ENCODE measurements around the gene FBXO4.
"Not testable (repeated sequence)": the region's sequence is repeated elsewhere in the genome, so short reads cannot be mapped to it uniquely, and the experiment has no call there.

FBXO4 gene

GRCh38 chr5:41903892-41904799, 20.9 kb upstream of the FBXO4 start, which contains the start of gene RIMOC1:
Gene RIMOC1 (plus strand): TSS chr5:41904344. CDS start chr5:41904368, 24 bp downstream.
- Mint-ChIP-seq H3K27me3 (peaks cover 2% of the 10 kb centered on the region), H3K9me3 (no peaks in the 10 kb centered on the region), H3K27ac (peak within 1 kb of the TSS; percentile 100), H3K36me3 (ENCODE audit: low read depth) (peaks cover 46% of the 10 kb centered on the region), H3K4me1 (ENCODE audit: low read depth) (peaks cover 52% of the 10 kb centered on the region), H3K4me3 (peak within 1 kb of the TSS; percentile 93)
- peak; percentile 98 for DNase-seq

GRCh38 chr5:41906151-41906550, 18.9 kb upstream of the FBXO4 start:
- Mint-ChIP-seq H3K27ac (peak overlapping the region; percentile 27), H3K36me3 (ENCODE audit: low read depth) (peaks cover 63% of the 10 kb centered on the region), H3K9me3 (no peaks in the 10 kb centered on the region), H3K4me3 (peak overlapping the region; percentile 10), H3K27me3 (peaks cover 2% of the 10 kb centered on the region), H3K4me1 (ENCODE audit: low read depth) (peaks cover 60% of the 10 kb centered on the region)
- no peak for DNase-seq

- DNase-seq, result no peak
- H3K9me3 Mint-ChIP-seq, result no peaks in the 10 kb centered on the region
Observed at GRCh38 chr5:41908374-41909079, 16.6 kb upstream of the FBXO4 start.

GRCh38 chr5:41918105-41918504, 7.0 kb upstream of the FBXO4 start:
- no peak overlapping the region for H3K4me3 Mint-ChIP-seq
- DNase-seq, result no peak
- H3K27me3 Mint-ChIP-seq, result no peaks in the 10 kb centered on the region
- peak overlapping the region; percentile 37 for H3K27ac Mint-ChIP-seq
- H3K9me3 Mint-ChIP-seq, result peaks cover 3% of the 10 kb centered on the region
- H3K36me3 Mint-ChIP-seq (ENCODE audit: low read depth), result peaks cover 85% of the 10 kb centered on the region
- H3K4me1 Mint-ChIP-seq (ENCODE audit: low read depth), result peaks cover 39% of the 10 kb centered on the region

More at GRCh38 chr5:41908374-41909079, 16.6 kb upstream of the FBXO4 start:
- H3K4me3 Mint-ChIP-seq, result no peak overlapping the region
- H3K4me1 Mint-ChIP-seq (ENCODE audit: low read depth), result peaks cover 67% of the 10 kb centered on the region
- H3K36me3 Mint-ChIP-seq (ENCODE audit: low read depth), result peaks cover 85% of the 10 kb centered on the region
- peak overlapping the region; percentile 79 for H3K27ac Mint-ChIP-seq
- peaks cover 2% of the 10 kb centered on the region for H3K27me3 Mint-ChIP-seq

GRCh38 chr5:41921166-41921565, 3.9 kb upstream of the FBXO4 start:
- no peak for DNase-seq
- Mint-ChIP-seq H3K4me1 (ENCODE audit: low read depth) (peaks cover 37% of the 10 kb centered on the region), H3K4me3 (no peak overlapping the region), H3K27ac (peak overlapping the region; percentile 5), H3K36me3 (ENCODE audit: low read depth) (peaks cover 66% of the 10 kb centered on the region), H3K9me3 (no peaks in the 10 kb centered on the region), H3K27me3 (no peaks in the 10 kb centered on the region)

- Mint-ChIP-seq H3K4me1 (ENCODE audit: low read depth) (peaks cover 41% of the 10 kb centered on the region), H3K27me3 (no peaks in the 10 kb centered on the region), H3K4me3 (no peak overlapping the region), H3K9me3 (no peaks in the 10 kb centered on the region), H3K27ac (peak overlapping the region; percentile 52), H3K36me3 (ENCODE audit: low read depth) (peaks cover 59% of the 10 kb centered on the region)
- no peak for DNase-seq
Observed at GRCh38 chr5:41921874-41922273, 3.2 kb upstream of the FBXO4 start.

GRCh38 chr5:41924526-41924871, 582 bp upstream of the FBXO4 start:
- no peaks in the 10 kb centered on the region for H3K9me3 Mint-ChIP-seq
- DNase-seq, result no peak
- peaks cover 39% of the 10 kb centered on the region for H3K4me1 Mint-ChIP-seq (ENCODE audit: low read depth)
- H3K36me3 Mint-ChIP-seq (ENCODE audit: low read depth), result peaks cover 46% of the 10 kb centered on the region
- H3K4me3 Mint-ChIP-seq, result peak overlapping the region; percentile 89
- peak overlapping the region; percentile 99 for H3K27ac Mint-ChIP-seq
- no peaks in the 10 kb centered on the region for H3K27me3 Mint-ChIP-seq

- Mint-ChIP-seq H3K4me1 (ENCODE audit: low read depth) (peaks cover 38% of the 10 kb centered on the region), H3K27ac (peak overlapping the region; percentile 99), H3K27me3 (no peaks in the 10 kb centered on the region), H3K4me3 (peak overlapping the region; percentile 89), H3K36me3 (ENCODE audit: low read depth) (peaks cover 45% of the 10 kb centered on the region), H3K9me3 (no peaks in the 10 kb centered on the region)
- DNase-seq, result no peak
Observed at GRCh38 chr5:41925555-41925951, 472 bp downstream of the FBXO4 start.

GRCh38 chr5:41927604-41928003, 2.5 kb downstream of the FBXO4 start:
- H3K9me3 Mint-ChIP-seq, result no peaks in the 10 kb centered on the region
- peaks cover 48% of the 10 kb centered on the region for H3K36me3 Mint-ChIP-seq (ENCODE audit: low read depth)
- H3K4me3 Mint-ChIP-seq, result no peak overlapping the region
- no peaks in the 10 kb centered on the region for H3K27me3 Mint-ChIP-seq
- H3K27ac Mint-ChIP-seq, result no peak overlapping the region
- DNase-seq, result no peak
- H3K4me1 Mint-ChIP-seq (ENCODE audit: low read depth), result peaks cover 28% of the 10 kb centered on the region

- Mint-ChIP-seq H3K4me3 (no peak overlapping the region), H3K36me3 (ENCODE audit: low read depth) (peaks cover 55% of the 10 kb centered on the region), H3K9me3 (no peaks in the 10 kb centered on the region)
Observed at GRCh38 chr5:41929035-41929434, 4.0 kb downstream of the FBXO4 start.

GRCh38 chr5:41932770-41933169, 7.7 kb downstream of the FBXO4 start:
- Mint-ChIP-seq H3K9me3 (no peaks in the 10 kb centered on the region), H3K27ac (no peak overlapping the region), H3K36me3 (ENCODE audit: low read depth) (peaks cover 77% of the 10 kb centered on the region), H3K4me3 (no peak overlapping the region), H3K27me3 (no peaks in the 10 kb centered on the region), H3K4me1 (ENCODE audit: low read depth) (no peaks in the 10 kb centered on the region)
- DNase-seq, result no peak

More at GRCh38 chr5:41929035-41929434, 4.0 kb downstream of the FBXO4 start:
- Mint-ChIP-seq H3K27me3 (no peaks in the 10 kb centered on the region), H3K4me1 (ENCODE audit: low read depth) (peaks cover 24% of the 10 kb centered on the region), H3K27ac (no peak overlapping the region)
- DNase-seq, result no peak

GRCh38 chr5:41935544-41935943, 10.5 kb downstream of the FBXO4 start:
- Mint-ChIP-seq H3K4me1 (ENCODE audit: low read depth) (no peaks in the 10 kb centered on the region), H3K4me3 (no peak overlapping the region), H3K27me3 (no peaks in the 10 kb centered on the region), H3K27ac (no peak overlapping the region), H3K36me3 (ENCODE audit: low read depth) (peaks cover 75% of the 10 kb centered on the region), H3K9me3 (no peaks in the 10 kb centered on the region)
- no peak for DNase-seq

GRCh38 chr5:41940641-41941040, 15.6 kb downstream of the FBXO4 start:
- H3K9me3 Mint-ChIP-seq, result no peaks in the 10 kb centered on the region
- H3K27ac Mint-ChIP-seq, result no peak overlapping the region
- H3K36me3 Mint-ChIP-seq (ENCODE audit: low read depth), result peaks cover 49% of the 10 kb centered on the region
- H3K4me3 Mint-ChIP-seq, result no peak overlapping the region
- DNase-seq, result no peak
- no peaks in the 10 kb centered on the region for H3K4me1 Mint-ChIP-seq (ENCODE audit: low read depth)
- no peaks in the 10 kb centered on the region for H3K27me3 Mint-ChIP-seq

GRCh38 chr5:41945332-41945955, 20.4 kb downstream of the FBXO4 start:
- not testable (repeated sequence) for H3K27ac Mint-ChIP-seq; H3K4me3 Mint-ChIP-seq; H3K9me3 Mint-ChIP-seq; H3K27me3 Mint-ChIP-seq; DNase-seq; H3K4me1 Mint-ChIP-seq (ENCODE audit: low read depth)
- H3K36me3 Mint-ChIP-seq (ENCODE audit: low read depth), result peaks cover 18% of the 10 kb centered on the region
